Spleen (tissue), 7 donors: Measurements from ENCODE around the gene SLC39A3.

Experiments used
- POLR2A ChIP-seq, 3 donors: fragments of 450-650 bp; IDR thresholded peaks; one replicate each; pipeline ENCODE4 v1.5.1; 2017; ENCODE audit warnings: antibody characterized with exemption in 3 of 3, mild to moderate bottlenecking in 1 of 3
- TF ChIP-seq, protein P1 (sequence below), 11 experiments: fragments of 200-600 bp in 7 of 11; fragments of 450-650 bp in 4 of 11; sonication (generic) in 4 of 11; IDR thresholded peaks in 8 of 11; conservative IDR thresholded peaks in 3 of 11; 1 replicate in 7 of 11; 2 replicates in 4 of 11; pipeline versions ENCODE4 v1.4.0 to v1.8.0; 2016 to 2021; ENCODE audit warnings: antibody characterized with exemption in 11 of 11, inconsistent platforms in 4 of 11, mild to moderate bottlenecking in 1 of 11
- donor health status: DM: no; HTN: no; CAD: no; lungs with moderate emphysema.
- donor health status: DM: no; HTN: no; CAD: no.
- donor health status: DM: no; HTN: no; CAD: no.

DNA sequence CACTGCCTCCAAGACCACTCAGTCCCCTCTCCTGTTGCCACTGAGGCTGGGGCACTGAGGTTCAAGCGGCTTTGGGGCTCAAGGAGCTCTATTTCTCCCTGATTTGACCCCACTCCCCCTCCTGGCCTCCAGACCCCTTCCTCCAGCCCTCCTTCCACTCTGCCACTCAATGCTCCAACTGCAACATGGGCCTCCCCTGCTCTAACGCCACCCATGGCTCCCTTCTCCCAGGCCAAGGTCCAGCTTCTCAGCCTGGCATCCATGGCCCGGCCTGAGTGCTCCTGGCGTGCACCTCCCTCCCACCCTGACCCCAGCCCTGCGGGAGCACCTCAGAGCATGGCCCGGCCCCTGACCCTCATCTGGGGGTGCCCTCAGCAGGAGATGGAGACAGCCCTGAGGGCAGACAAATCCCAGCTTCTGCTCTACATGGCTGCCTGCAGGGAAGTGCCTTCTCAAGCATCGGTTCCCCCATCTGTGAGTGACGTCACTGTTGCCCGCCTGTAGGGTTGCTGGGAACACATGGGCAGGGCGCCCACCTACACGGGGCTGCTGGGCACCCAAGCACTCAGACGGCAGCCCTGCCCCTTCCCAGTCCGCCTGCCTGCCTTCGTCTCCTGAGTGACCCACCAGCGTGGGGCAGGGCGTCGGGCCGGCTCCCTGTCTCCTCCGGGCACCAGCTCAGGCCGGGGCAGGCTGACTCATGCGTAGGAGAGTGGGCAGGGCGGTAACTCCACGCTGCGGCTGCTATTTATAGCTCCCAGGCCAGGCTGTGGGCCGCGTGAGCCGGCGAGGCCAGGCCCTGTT is 17.1 kb downstream of the SLC39A3 start:
- TF ChIP-seq, protein P1, sequence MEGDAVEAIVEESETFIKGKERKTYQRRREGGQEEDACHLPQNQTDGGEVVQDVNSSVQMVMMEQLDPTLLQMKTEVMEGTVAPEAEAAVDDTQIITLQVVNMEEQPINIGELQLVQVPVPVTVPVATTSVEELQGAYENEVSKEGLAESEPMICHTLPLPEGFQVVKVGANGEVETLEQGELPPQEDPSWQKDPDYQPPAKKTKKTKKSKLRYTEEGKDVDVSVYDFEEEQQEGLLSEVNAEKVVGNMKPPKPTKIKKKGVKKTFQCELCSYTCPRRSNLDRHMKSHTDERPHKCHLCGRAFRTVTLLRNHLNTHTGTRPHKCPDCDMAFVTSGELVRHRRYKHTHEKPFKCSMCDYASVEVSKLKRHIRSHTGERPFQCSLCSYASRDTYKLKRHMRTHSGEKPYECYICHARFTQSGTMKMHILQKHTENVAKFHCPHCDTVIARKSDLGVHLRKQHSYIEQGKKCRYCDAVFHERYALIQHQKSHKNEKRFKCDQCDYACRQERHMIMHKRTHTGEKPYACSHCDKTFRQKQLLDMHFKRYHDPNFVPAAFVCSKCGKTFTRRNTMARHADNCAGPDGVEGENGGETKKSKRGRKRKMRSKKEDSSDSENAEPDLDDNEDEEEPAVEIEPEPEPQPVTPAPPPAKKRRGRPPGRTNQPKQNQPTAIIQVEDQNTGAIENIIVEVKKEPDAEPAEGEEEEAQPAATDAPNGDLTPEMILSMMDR (IDR thresholded peaks at IDR 0.05 in 8 of 11, conservative IDR thresholded peaks at IDR 0.05 in 3 of 11): no peak
- no peak for TF ChIP-seq POLR2A (IDR thresholded peaks at IDR 0.05)
